ENCODE data around the gene PGR.

GRCh38 chr11:101010899-101011298, 118.7 kb downstream of the PGR start:
- TF ChIP-seq POLR2A (IDR thresholded peaks at IDR 0.05; ENCODE audit: low read length) (no peak), CHD2 (IDR thresholded peaks at IDR 0.05; ENCODE audit: low read length, partially characterized antibody) (no peak), RCOR1 (IDR thresholded peaks at IDR 0.05; ENCODE audit: low read depth, low read length) (no peak), POLR2AphosphoS2 (conservative IDR thresholded peaks at IDR 0.05; ENCODE audit: low read length) (no peak), RAD21 (conservative IDR thresholded peaks at IDR 0.05 in 1 of 2, IDR thresholded peaks at IDR 0.05 in 1 of 2) (no peak), REST (IDR thresholded peaks at IDR 0.05) (no peak), CEBPB (IDR thresholded peaks at IDR 0.05) (no peak)
- TF ChIP-seq, protein P1, sequence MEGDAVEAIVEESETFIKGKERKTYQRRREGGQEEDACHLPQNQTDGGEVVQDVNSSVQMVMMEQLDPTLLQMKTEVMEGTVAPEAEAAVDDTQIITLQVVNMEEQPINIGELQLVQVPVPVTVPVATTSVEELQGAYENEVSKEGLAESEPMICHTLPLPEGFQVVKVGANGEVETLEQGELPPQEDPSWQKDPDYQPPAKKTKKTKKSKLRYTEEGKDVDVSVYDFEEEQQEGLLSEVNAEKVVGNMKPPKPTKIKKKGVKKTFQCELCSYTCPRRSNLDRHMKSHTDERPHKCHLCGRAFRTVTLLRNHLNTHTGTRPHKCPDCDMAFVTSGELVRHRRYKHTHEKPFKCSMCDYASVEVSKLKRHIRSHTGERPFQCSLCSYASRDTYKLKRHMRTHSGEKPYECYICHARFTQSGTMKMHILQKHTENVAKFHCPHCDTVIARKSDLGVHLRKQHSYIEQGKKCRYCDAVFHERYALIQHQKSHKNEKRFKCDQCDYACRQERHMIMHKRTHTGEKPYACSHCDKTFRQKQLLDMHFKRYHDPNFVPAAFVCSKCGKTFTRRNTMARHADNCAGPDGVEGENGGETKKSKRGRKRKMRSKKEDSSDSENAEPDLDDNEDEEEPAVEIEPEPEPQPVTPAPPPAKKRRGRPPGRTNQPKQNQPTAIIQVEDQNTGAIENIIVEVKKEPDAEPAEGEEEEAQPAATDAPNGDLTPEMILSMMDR (IDR thresholded peaks at IDR 0.05), result no peak
- TF ChIP-seq, protein P2, sequence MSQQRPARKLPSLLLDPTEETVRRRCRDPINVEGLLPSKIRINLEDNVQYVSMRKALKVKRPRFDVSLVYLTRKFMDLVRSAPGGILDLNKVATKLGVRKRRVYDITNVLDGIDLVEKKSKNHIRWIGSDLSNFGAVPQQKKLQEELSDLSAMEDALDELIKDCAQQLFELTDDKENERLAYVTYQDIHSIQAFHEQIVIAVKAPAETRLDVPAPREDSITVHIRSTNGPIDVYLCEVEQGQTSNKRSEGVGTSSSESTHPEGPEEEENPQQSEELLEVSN (IDR thresholded peaks at IDR 0.05; ENCODE audit: borderline replicate concordance, low read depth), result no peak
- TF ChIP-seq, protein P3, sequence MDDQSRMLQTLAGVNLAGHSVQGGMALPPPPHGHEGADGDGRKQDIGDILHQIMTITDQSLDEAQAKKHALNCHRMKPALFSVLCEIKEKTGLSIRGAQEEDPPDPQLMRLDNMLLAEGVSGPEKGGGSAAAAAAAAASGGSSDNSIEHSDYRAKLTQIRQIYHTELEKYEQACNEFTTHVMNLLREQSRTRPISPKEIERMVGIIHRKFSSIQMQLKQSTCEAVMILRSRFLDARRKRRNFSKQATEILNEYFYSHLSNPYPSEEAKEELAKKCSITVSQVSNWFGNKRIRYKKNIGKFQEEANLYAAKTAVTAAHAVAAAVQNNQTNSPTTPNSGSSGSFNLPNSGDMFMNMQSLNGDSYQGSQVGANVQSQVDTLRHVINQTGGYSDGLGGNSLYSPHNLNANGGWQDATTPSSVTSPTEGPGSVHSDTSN (IDR thresholded peaks at IDR 0.05), result no peak
- TF ChIP-seq, protein P4, sequence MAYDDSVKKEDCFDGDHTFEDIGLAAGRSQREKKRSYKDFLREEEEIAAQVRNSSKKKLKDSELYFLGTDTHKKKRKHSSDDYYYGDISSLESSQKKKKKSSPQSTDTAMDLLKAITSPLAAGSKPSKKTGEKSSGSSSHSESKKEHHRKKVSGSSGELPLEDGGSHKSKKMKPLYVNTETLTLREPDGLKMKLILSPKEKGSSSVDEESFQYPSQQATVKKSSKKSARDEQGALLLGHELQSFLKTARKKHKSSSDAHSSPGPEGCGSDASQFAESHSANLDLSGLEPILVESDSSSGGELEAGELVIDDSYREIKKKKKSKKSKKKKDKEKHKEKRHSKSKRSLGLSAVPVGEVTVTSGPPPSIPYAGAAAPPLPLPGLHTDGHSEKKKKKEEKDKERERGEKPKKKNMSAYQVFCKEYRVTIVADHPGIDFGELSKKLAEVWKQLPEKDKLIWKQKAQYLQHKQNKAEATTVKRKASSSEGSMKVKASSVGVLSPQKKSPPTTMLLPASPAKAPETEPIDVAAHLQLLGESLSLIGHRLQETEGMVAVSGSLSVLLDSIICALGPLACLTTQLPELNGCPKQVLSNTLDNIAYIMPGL (CRISPR knock-in tag; IDR thresholded peaks at IDR 0.05; ENCODE audit: borderline replicate concordance), result no peak
